Fibroblast of lung (primary cell): Measurements from ENCODE around the gene MEF2D. TPM values are rescaled to one million over a fixed set of nuclear protein-coding genes. Genes with fewer than 3 reads are reported as not detected.
A peak's percentile ranks its signal among the peaks of the same experiment; 100 is the strongest.

Experiments used
- DNase-seq, 2 donors: peaks; one replicate each; pipeline versions ENCODE4 v3.0.0 to v3.0.0-alpha.2; 2010; ENCODE audit warnings: low read depth in 2 of 2
- H2AFZ ChIP-seq: 2 replicates; pipeline ENCODE4 v1.5.1; 2012; ENCODE audit warnings: low read length, control low read depth, inconsistent platforms
- H3K27ac ChIP-seq: 2 replicates; pipeline ENCODE4 v1.5.1; 2011; ENCODE audit warnings: low read length, control low read depth; ENCODE audit not compliant: insufficient read depth
- H3K27me3 ChIP-seq: 2 replicates; pipeline ENCODE4 v1.5.1; 2011; ENCODE audit warnings: mild to moderate bottlenecking, low read length; ENCODE audit not compliant: control insufficient read depth, insufficient read depth
- H3K36me3 ChIP-seq: 2 replicates; pipeline ENCODE4 v1.5.1; 2011; ENCODE audit warnings: low read length; ENCODE audit not compliant: control insufficient read depth, insufficient read depth
- H3K4me1 ChIP-seq: 2 replicates; pipeline ENCODE4 v1.5.1; 2011; ENCODE audit warnings: low read length; ENCODE audit not compliant: control insufficient read depth, insufficient read depth; ENCODE audit errors: extremely low read depth
- H3K4me2 ChIP-seq: 2 replicates; pipeline ENCODE4 v1.5.1; 2011; ENCODE audit warnings: low read length, control low read depth; ENCODE audit not compliant: insufficient read depth; ENCODE audit errors: extremely low read depth
- H3K4me3 ChIP-seq, 4 experiments: fragments of 200-600 bp in 1 of 4; sonication (generic) in 1 of 4; replicated peaks in 1 of 4; 2 replicates each; pipeline ENCODE4 v1.5.1; 2011 to 2016; ENCODE audit warnings: low read length in 4 of 4, low read depth in 3 of 4, mild to moderate bottlenecking in 3 of 4, control low read depth in 2 of 4, inconsistent platforms in 1 of 4, mixed read lengths in 1 of 4; ENCODE audit not compliant: insufficient read depth in 1 of 4; ENCODE audit errors: control extremely low read depth in 1 of 4
- H3K79me2 ChIP-seq: 2 replicates; pipeline ENCODE4 v1.5.1; 2012; ENCODE audit warnings: mild to moderate bottlenecking, low read length, inconsistent platforms; ENCODE audit not compliant: control insufficient read depth, insufficient read depth
- H3K9ac ChIP-seq: 2 replicates; pipeline ENCODE4 v1.5.1; 2011; ENCODE audit warnings: mild to moderate bottlenecking, low read length, control low read depth; ENCODE audit not compliant: insufficient read depth
- H3K9me3 ChIP-seq: 2 replicates; pipeline ENCODE4 v1.5.1; 2012; ENCODE audit warnings: low read depth, low read length; ENCODE audit not compliant: control insufficient read depth, insufficient read depth
- H4K20me1 ChIP-seq: 2 replicates; pipeline ENCODE4 v1.5.1; 2011; ENCODE audit warnings: low read length; ENCODE audit not compliant: control insufficient read depth, insufficient read depth; ENCODE audit errors: extremely low read depth
- CTCF ChIP-seq, 2 donors: IDR thresholded peaks in 1 of 2; conservative IDR thresholded peaks in 1 of 2; 1 replicate in 1 of 2; 2 replicates in 1 of 2; pipeline ENCODE4 v1.5.1; 2011 to 2012; ENCODE audit warnings: low read length in 2 of 2, control low read depth in 1 of 2, inconsistent platforms in 1 of 2, low read depth in 1 of 2, mild to moderate bottlenecking in 1 of 2
- EZH2 ChIP-seq: IDR thresholded peaks from 2 replicates; pipeline ENCODE4 v1.5.1; 2012; ENCODE audit warnings: low read length, control low read depth, mild to moderate bottlenecking; ENCODE audit errors: missing control alignments
- polyA plus RNA-seq, 2 donors: library from polyadenylated mRNA; depleted of rRNA in 1 of 2; stranded (reverse) in 1 of 2; unstranded in 1 of 2; fragments of >200 nt; gene quantifications; 2 replicates each; pipeline ENCODE4 v1.2.1, GENCODE V29; 2011 to 2012; ENCODE audit warnings: missing spikeins in 1 of 2
- total RNA-seq: library from RNA; depleted of rRNA; stranded (reverse); fragments of >200 nt; gene quantifications from 2 replicates; pipeline ENCODE4 v1.2.1, GENCODE V29; 2014

The MEF2D gene
- total and polyA plus RNA-seq, 2 donors (not counting 1 experiment from before 2014, with no cell fraction given), result 9.9 to 12.7 TPM

- no peak for DNase-seq
- Histone ChIP-seq H4K20me1 (peaks cover 5% of the 10 kb centered on the region), H3K79me2 (peaks cover 94% of the 10 kb centered on the region), H3K4me2 (peak overlapping the region; percentile 44), H3K36me3 (no peaks in the 10 kb centered on the region), H3K4me3 (peak overlapping the region in 1 of 4 experiments; percentile 11), H3K27me3 (no peaks in the 10 kb centered on the region), H3K27ac (peak overlapping the region; percentile 34), H2AFZ (no peak overlapping the region), H3K9ac (no peak overlapping the region), H3K9me3 (no peaks in the 10 kb centered on the region), H3K4me1 (peaks cover 42% of the 10 kb centered on the region)
- TF ChIP-seq CTCF (conservative IDR thresholded peaks at IDR 0.05 in 1 of 2, IDR thresholded peaks at IDR 0.05 in 1 of 2; ENCODE audit: low read depth in 1 of 2, low read length in 2 of 2) (peak in 1 of 2 donors; percentile 30), EZH2 (no peak)
Observed at GRCh38 chr1:156489166-156489934, 11.2 kb downstream of the MEF2D start.

GRCh38 chr1:156488566-156489165 lies 11.9 kb downstream of the MEF2D start:
- DNase-seq, result no peak
- Histone ChIP-seq H3K36me3 (no peaks in the 10 kb centered on the region), H3K9ac (no peak overlapping the region), H3K4me3 (no peak overlapping the region), H3K27ac (no peak overlapping the region), H4K20me1 (peaks cover 7% of the 10 kb centered on the region), H3K79me2 (peaks cover 94% of the 10 kb centered on the region), H3K27me3 (no peaks in the 10 kb centered on the region), H3K4me1 (peaks cover 42% of the 10 kb centered on the region), H2AFZ (no peak overlapping the region), H3K4me2 (no peak overlapping the region), H3K9me3 (no peaks in the 10 kb centered on the region)
- TF ChIP-seq CTCF (conservative IDR thresholded peaks at IDR 0.05 in 1 of 2, IDR thresholded peaks at IDR 0.05 in 1 of 2; ENCODE audit: low read depth in 1 of 2, low read length in 2 of 2) (no peak), EZH2 (no peak)

GRCh38 chr1:156487862-156488261 lies 12.7 kb downstream of the MEF2D start:
- no peak overlapping the region for H3K9ac ChIP-seq
- H3K4me3 ChIP-seq, result no peak overlapping the region
- no peak overlapping the region for H2AFZ ChIP-seq
- no peaks in the 10 kb centered on the region for H3K27me3 ChIP-seq
- H3K9me3 ChIP-seq, result no peaks in the 10 kb centered on the region
- no peak for DNase-seq
- H3K79me2 ChIP-seq, result peaks cover 92% of the 10 kb centered on the region
- no peak overlapping the region for H3K27ac ChIP-seq
- TF ChIP-seq EZH2, result no peak
- no peak for TF ChIP-seq CTCF (conservative IDR thresholded peaks at IDR 0.05 in 1 of 2, IDR thresholded peaks at IDR 0.05 in 1 of 2; ENCODE audit: low read depth in 1 of 2, low read length in 2 of 2)
- H3K4me2 ChIP-seq, result no peak overlapping the region
- H3K4me1 ChIP-seq, result peaks cover 35% of the 10 kb centered on the region
- peaks cover 9% of the 10 kb centered on the region for H4K20me1 ChIP-seq
- no peaks in the 10 kb centered on the region for H3K36me3 ChIP-seq
